T-helper 1 cell treated with Interleukin-12 subunit alpha and Interleukin-12 subunit beta and Interleukin-4 antibody, amounts not matched to agents 30 μg/mL and 1 μg/mL, for 36 hours (primary cell): Measurements from ENCODE around the gene PACC1.

Experiments used
- H3K27ac Mint-ChIP-seq: one replicate; pipeline ENCODE4 v1.8.0; 2021; ENCODE audit warnings: mild to moderate bottlenecking, mixed read lengths
- H3K27me3 Mint-ChIP-seq: one replicate; pipeline ENCODE4 v1.8.0; 2021; ENCODE audit warnings: low read depth, mixed read lengths
- H3K36me3 Mint-ChIP-seq: one replicate; pipeline ENCODE4 v1.8.0; 2021; ENCODE audit warnings: low read depth, mixed read lengths
- H3K4me1 Mint-ChIP-seq: one replicate; pipeline ENCODE4 v1.8.0; 2021; ENCODE audit warnings: low read depth, mixed read lengths
- H3K4me3 Mint-ChIP-seq: one replicate; pipeline ENCODE4 v1.8.0; 2021; ENCODE audit warnings: mild to moderate bottlenecking, moderate library complexity, mixed read lengths
- H3K9me3 Mint-ChIP-seq: one replicate; pipeline ENCODE4 v1.8.0; 2021; ENCODE audit warnings: mixed read lengths

The PACC1 gene

DNA sequence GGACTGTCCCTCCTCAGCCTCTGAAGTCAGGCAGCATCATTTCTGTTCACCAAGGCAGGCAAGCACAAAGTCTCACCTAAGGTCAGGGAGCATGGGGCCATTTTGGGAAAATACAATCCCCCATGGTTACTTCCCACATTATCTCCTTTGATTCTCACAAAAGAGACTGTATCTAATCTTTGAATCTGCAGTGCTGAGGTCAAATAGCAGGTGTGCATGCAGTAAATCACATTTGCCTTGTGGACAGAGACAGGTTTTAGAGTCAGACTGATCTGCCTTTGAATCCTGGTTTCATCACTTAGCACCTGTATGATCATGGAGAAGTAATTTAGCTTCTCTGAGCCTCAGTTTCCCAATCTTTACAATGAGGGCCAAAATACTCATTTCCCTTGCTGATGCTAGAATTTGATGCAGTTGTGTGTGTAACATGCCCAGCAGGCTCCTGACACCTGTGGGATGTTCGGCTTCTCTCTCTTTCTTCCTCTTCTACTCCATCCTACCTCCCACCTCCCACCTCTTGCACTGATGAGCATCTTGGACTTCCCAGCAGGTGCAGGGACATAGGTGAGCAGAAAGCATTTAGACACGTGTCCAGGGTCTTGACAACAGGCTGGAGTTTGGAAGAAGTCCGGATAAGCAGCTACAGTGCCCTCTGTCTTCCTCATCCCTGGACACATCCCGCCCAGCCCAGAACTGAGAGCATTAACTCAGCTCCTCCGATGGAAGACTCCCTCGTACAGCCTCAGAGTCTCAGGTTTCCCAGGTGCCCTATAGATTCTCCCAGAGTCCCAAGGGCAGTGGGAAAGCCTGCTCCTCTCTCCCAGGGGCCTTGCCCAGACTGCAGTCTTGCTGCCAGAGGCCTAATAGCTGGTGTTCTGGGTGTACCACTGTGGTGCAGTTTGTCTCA lies 37.0 kb upstream of the PACC1 start:
- H3K27me3 Mint-ChIP-seq, result no peaks in the 10 kb centered on the region
- H3K4me1 Mint-ChIP-seq, result no peaks in the 10 kb centered on the region
- H3K4me3 Mint-ChIP-seq, result no peak overlapping the region
- no peaks in the 10 kb centered on the region for H3K36me3 Mint-ChIP-seq
- no peak overlapping the region for H3K27ac Mint-ChIP-seq
- no peaks in the 10 kb centered on the region for H3K9me3 Mint-ChIP-seq

DNA sequence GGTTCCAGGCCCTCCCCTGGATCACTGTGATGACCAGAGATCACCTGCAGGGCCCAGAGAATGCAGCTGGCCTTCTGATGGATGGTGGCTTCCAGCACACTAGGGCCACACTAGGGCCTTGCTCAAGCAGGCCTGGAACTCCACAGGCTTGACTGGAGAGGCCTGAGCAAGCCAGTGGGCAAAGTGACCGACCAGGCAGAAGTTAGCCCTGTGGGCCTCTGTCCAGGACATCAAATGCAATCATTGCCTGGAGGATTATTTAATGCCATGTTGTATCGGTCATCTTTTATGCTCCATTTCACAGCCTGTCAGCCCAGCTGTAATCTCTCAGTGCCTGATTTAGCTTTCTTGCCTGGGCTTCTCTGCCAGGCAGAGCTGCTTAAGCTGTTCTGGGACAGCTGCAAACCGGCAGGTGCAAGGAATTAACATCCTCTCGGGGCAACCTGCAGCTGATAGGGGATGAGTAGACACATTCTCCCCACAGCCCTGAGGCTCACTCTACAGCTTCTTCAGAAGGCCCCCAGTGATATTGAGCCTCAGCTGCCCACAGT lies 35.7 kb upstream of the PACC1 start:
- H3K9me3 Mint-ChIP-seq, result no peaks in the 10 kb centered on the region
- no peaks in the 10 kb centered on the region for H3K4me1 Mint-ChIP-seq
- no peak overlapping the region for H3K27ac Mint-ChIP-seq
- no peaks in the 10 kb centered on the region for H3K27me3 Mint-ChIP-seq
- no peak overlapping the region for H3K4me3 Mint-ChIP-seq
- no peaks in the 10 kb centered on the region for H3K36me3 Mint-ChIP-seq

GRCh38 chr1:212447478-212447877 lies 32.8 kb upstream of the PACC1 start:
- Mint-ChIP-seq H3K27ac (no peak overlapping the region), H3K27me3 (no peaks in the 10 kb centered on the region), H3K4me1 (no peaks in the 10 kb centered on the region), H3K36me3 (peaks cover 2% of the 10 kb centered on the region), H3K4me3 (no peak overlapping the region), H3K9me3 (no peaks in the 10 kb centered on the region)

GRCh38 chr1:212446333-212446732 lies 31.6 kb upstream of the PACC1 start:
- Mint-ChIP-seq H3K4me3 (no peak overlapping the region), H3K4me1 (no peaks in the 10 kb centered on the region), H3K27me3 (no peaks in the 10 kb centered on the region), H3K9me3 (no peaks in the 10 kb centered on the region), H3K27ac (no peak overlapping the region), H3K36me3 (peaks cover 2% of the 10 kb centered on the region)

- Mint-ChIP-seq H3K4me3 (no peak overlapping the region), H3K27ac (no peak overlapping the region), H3K4me1 (peaks cover 5% of the 10 kb centered on the region), H3K27me3 (no peaks in the 10 kb centered on the region), H3K36me3 (peaks cover 2% of the 10 kb centered on the region), H3K9me3 (no peaks in the 10 kb centered on the region)
Observed at GRCh38 chr1:212442408-212442807, 27.7 kb upstream of the PACC1 start.

DNA sequence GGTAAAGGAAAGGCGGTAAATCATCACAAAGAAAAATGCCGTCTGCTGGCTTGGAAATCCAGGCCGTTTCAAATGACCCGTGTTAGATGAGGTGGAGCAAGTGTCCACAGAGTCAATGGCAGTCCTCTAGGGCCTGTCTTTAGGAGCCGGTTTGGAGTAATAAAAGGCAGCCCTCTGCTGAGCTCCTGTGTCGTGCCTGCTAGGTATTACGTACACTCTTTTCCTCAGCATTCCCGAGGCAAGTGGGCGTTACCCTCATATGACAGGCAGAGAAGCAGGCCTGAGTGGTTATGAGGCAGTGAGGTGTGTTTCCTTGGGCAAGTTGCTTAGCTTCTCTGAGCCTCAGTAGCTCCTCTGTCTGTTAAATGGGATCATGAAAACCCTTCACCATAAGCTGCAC lies 25.7 kb upstream of the PACC1 start:
- no peak overlapping the region for H3K4me3 Mint-ChIP-seq
- peaks cover 2% of the 10 kb centered on the region for H3K36me3 Mint-ChIP-seq
- H3K4me1 Mint-ChIP-seq, result peaks cover 7% of the 10 kb centered on the region
- H3K27ac Mint-ChIP-seq, result no peak overlapping the region
- H3K27me3 Mint-ChIP-seq, result no peaks in the 10 kb centered on the region
- no peaks in the 10 kb centered on the region for H3K9me3 Mint-ChIP-seq

DNA sequence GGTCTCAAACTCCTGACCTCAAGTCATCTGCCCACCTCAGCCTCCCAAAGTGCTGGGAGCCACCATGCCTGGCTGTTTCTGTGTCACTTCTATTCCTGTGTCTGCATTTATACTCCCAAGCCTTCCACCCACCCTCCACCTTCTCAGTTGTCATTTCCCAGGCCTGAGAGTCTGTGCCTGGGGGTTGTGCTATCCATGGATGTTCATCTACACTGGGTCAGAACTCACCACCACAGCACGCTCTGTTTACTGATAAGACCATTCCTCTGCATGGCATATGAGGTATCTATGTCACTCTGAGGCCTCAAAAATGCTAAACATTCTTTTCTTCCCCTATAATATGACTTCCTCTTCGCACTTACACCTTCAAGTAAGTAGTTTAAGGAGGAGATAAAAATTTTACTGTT lies 24.1 kb upstream of the PACC1 start:
- no peaks in the 10 kb centered on the region for H3K27me3 Mint-ChIP-seq
- H3K9me3 Mint-ChIP-seq, result no peaks in the 10 kb centered on the region
- H3K4me3 Mint-ChIP-seq, result no peak overlapping the region
- H3K4me1 Mint-ChIP-seq, result peaks cover 12% of the 10 kb centered on the region
- H3K27ac Mint-ChIP-seq, result no peak overlapping the region
- H3K36me3 Mint-ChIP-seq, result peaks cover 2% of the 10 kb centered on the region

DNA sequence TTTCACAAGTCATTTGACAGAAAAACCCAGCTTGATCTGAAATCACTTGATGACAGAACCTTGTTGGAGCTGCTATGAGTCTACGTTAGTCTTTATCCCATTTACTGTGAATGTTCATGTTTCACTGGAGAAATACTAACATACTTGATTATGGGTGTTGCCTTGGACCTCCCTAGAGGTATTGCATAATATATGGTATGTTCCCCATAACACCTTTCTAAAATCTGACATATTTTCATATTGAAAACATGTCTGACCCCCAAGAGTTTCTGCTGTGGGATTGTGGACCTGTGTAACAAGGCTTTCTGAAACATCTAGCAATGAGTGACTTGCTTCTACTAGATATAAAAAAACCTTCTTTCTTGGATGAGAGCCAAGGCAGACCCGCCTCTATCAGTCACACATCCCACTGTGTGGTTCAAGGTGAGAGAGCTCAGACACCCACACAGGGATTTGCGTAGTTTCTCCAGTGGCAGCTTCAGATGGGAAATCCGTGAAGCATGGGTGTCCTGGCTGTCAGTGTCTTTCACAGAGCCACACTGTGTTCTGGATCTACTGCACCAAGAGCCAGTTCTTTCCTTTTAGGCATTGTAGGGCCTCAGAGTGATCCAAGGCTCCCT lies 22.6 kb upstream of the PACC1 start:
- Mint-ChIP-seq H3K4me1 (peaks cover 16% of the 10 kb centered on the region), H3K27ac (no peak overlapping the region), H3K27me3 (no peaks in the 10 kb centered on the region), H3K4me3 (no peak overlapping the region), H3K9me3 (no peaks in the 10 kb centered on the region), H3K36me3 (peaks cover 2% of the 10 kb centered on the region)

DNA sequence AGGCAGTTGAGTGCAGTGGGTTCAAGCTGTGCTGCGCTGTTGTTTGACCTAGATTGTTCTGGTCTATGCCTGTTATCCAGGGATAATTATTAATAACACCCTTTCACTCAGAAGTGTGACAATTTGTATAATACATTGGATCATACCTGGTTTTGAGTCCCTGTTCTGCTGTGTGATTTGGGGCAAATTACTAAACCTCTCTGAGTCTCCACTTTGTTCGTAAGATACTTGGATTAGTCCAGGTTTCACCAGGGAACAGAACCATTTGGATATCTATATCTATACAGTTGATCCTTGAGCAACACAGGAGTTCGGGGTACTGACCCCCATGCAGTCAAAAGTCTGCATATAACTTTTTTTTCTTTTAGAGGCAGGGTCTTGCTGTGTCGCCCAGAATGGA lies 20.3 kb upstream of the PACC1 start:
- Mint-ChIP-seq H3K27ac (no peak overlapping the region), H3K4me3 (no peak overlapping the region), H3K4me1 (peaks cover 26% of the 10 kb centered on the region), H3K36me3 (peaks cover 2% of the 10 kb centered on the region), H3K27me3 (no peaks in the 10 kb centered on the region), H3K9me3 (no peaks in the 10 kb centered on the region)

GRCh38 chr1:212433577-212434462 lies 19.1 kb upstream of the PACC1 start:
- H3K36me3 Mint-ChIP-seq, result peaks cover 2% of the 10 kb centered on the region
- peaks cover 26% of the 10 kb centered on the region for H3K4me1 Mint-ChIP-seq
- no peak overlapping the region for H3K27ac Mint-ChIP-seq
- H3K27me3 Mint-ChIP-seq, result peaks cover 5% of the 10 kb centered on the region
- H3K9me3 Mint-ChIP-seq, result no peaks in the 10 kb centered on the region
- peak overlapping the region; percentile 65 for H3K4me3 Mint-ChIP-seq

DNA sequence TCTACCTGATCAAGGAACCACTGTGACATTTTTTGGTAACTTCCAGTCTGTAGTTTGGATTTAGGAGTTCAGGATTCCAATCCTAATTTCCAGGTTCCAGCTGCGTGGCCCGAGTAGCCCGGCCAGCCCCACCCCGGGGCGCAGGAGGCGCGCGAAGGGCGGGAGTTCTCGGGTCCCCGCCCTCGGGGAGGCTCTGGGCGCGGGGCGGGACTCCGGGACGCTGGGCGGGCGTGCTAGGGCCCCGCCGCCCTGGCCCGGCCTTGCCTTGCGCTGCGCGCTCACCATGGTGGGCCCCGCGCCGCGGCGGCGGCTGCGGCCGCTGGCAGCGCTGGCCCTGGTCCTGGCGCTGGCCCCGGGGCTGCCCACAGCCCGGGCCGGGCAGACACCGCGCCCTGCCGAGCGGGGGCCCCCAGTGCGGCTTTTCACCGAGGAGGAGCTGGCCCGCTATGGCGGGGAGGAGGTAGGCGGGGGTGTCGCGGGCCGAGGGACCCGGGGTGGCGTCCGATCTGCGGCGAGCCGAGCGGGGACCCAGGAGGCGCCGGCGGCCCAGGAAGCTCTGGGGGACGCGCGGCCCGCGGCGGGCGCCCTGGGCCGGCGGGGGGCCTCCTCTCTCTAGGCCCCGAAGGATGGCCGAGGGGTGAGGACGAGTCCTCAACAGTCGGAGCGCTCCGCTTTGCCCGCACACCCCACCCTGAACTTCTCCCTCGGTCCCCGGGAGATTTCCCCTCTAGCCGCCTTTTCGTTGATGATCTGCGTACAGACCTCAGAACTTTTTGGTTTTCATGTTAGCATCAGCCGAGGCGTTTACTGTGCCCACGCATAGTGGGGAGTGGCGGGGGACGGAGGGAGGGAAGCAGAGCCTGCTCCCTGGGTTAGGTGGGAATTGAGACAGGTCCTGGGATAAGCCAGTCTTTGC lies 18.2 kb upstream of the PACC1 start, which contains the start of gene NENF:
NENF (plus strand) TSS at position 260 of the 916 bp plus-strand sequence; CDS start at position 284, 24 bp downstream.
- Mint-ChIP-seq H3K9me3 (no peaks in the 10 kb centered on the region), H3K27me3 (peaks cover 6% of the 10 kb centered on the region), H3K4me3 (peak within 1 kb of the TSS; percentile 68), H3K4me1 (peaks cover 26% of the 10 kb centered on the region), H3K36me3 (peaks cover 2% of the 10 kb centered on the region), H3K27ac (no peak within 1 kb of the TSS)

DNA sequence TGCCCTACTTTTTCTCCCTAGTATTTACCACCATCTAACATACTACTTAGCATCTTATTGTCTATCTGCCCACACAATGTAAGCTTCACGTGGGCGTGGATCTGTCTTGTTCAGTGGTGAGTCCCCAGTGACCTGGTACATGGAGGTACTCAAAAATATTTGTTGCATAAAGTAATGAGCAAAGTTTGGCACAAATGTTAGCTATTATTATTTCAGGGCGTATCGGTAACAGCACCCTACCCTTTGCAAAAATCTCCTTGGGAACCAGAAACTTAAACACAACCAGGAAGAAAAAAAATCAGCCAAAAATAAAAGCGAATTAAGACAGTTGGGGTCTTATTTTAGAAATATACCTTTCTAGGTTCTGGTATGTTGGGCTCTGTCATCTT lies 17.6 kb upstream of the PACC1 start:
- H3K36me3 Mint-ChIP-seq, result peaks cover 2% of the 10 kb centered on the region
- H3K4me3 Mint-ChIP-seq, result peak overlapping the region; percentile 68
- H3K27ac Mint-ChIP-seq, result no peak overlapping the region
- peaks cover 21% of the 10 kb centered on the region for H3K4me1 Mint-ChIP-seq
- H3K9me3 Mint-ChIP-seq, result no peaks in the 10 kb centered on the region
- H3K27me3 Mint-ChIP-seq, result peaks cover 10% of the 10 kb centered on the region

DNA sequence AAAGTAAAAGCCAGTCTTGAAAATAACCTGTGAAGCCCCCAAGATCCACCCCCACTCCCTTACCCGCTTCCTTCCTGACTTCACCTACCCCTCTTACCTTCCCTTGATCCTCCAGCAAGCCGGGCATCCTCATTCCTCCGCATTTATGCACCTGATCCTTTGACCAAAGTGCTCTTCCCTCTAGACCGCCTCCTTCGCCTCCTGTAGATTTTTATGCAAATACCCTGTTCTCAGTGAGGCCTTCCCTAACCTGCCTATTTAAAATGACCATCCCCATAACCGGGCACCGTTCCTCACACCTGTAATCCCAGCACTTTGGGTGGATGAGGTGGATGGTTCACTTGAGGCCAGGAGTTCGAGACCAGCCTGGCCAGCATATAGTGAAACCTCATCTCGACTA lies 17.0 kb upstream of the PACC1 start:
- Mint-ChIP-seq H3K4me3 (peak overlapping the region; percentile 56), H3K9me3 (no peaks in the 10 kb centered on the region), H3K4me1 (peaks cover 20% of the 10 kb centered on the region), H3K27me3 (peaks cover 10% of the 10 kb centered on the region), H3K27ac (no peak overlapping the region), H3K36me3 (peaks cover 2% of the 10 kb centered on the region)
